ENCODE results near the gene HDGFL2.

- TF ChIP-seq CTCF (IDR thresholded peaks at IDR 0.05; ENCODE audit: low read depth, low read length, poor library complexity, severe bottlenecking) (no peak), EZH2phosphoT487 (IDR thresholded peaks at IDR 0.05; ENCODE audit: borderline replicate concordance, low read length) (no peak)
Observed at GRCh38 chr19:4533334-4533733, 61.2 kb downstream of the HDGFL2 start.

Data from DOHH2 (cell line).